Peyer's patch (tissue), 4 donors: Measurements from ENCODE around the gene ELFN1. TPM values are rescaled to one million over a fixed set of nuclear protein-coding genes. Genes with fewer than 3 reads are reported as not detected.
A peak's percentile ranks its signal among the peaks of the same experiment; 100 is the strongest.

ENCODE experiments used
- DNase-seq, 3 donors: peaks; one replicate each; pipeline ENCODE4 v3.0.0-alpha.2; 2017 to 2019
- H3K27ac ChIP-seq, 4 donors: fragments of 200-600 bp; sonication (generic); one replicate each; pipeline ENCODE4 v1.5.1; 2016 to 2019
- H3K27me3 ChIP-seq, 2 donors: fragments of 200-600 bp; sonication (generic); one replicate each; pipeline ENCODE4 v1.5.1; 2019
- H3K36me3 ChIP-seq, 3 donors: fragments of 200-600 bp; sonication (generic); one replicate each; pipeline ENCODE4 v1.5.1; 2016 to 2019
- H3K4me1 ChIP-seq, 4 donors: fragments of 200-600 bp; sonication (generic); one replicate each; pipeline ENCODE4 v1.5.1; 2016 to 2019
- H3K4me3 ChIP-seq, 4 donors: fragments of 200-600 bp; sonication (generic); 1 replicate in 3 of 4; 2 replicates in 1 of 4; pipeline ENCODE4 v1.5.1; 2016 to 2019; ENCODE audit warnings: mild to moderate bottlenecking in 1 of 4
- H3K9me3 ChIP-seq, 4 donors: fragments of 200-600 bp; sonication (generic); one replicate each; pipeline ENCODE4 v1.5.1; 2016 to 2019; ENCODE audit warnings: mild to moderate bottlenecking in 1 of 4
- POLR2A ChIP-seq, 2 donors: fragments of 450-650 bp; IDR thresholded peaks; one replicate each; pipeline ENCODE4 v1.5.1; 2017; ENCODE audit warnings: antibody characterized with exemption in 2 of 2, mild to moderate bottlenecking in 2 of 2, moderate library complexity in 2 of 2
- total RNA-seq, 4 donors: library from RNA; depleted of rRNA; stranded (reverse); fragments of >200 nt; gene quantifications; one replicate each; pipeline ENCODE4 v1.1.0, GENCODE V29; 2016
- TF ChIP-seq, protein P1 (sequence below), 6 experiments: fragments of 450-650 bp in 4 of 6; fragments of 200-600 bp in 2 of 6; sonication (generic) in 1 of 6; IDR thresholded peaks; one replicate each; pipeline ENCODE4 v1.5.1; 2017 to 2019; ENCODE audit warnings: antibody characterized with exemption in 6 of 6, mild to moderate bottlenecking in 3 of 6, moderate library complexity in 1 of 6

The ELFN1 gene
- under 1 TPM in 1 of 4 donors, not detected in 3; 0.80 TPM for total RNA-seq

DNA sequence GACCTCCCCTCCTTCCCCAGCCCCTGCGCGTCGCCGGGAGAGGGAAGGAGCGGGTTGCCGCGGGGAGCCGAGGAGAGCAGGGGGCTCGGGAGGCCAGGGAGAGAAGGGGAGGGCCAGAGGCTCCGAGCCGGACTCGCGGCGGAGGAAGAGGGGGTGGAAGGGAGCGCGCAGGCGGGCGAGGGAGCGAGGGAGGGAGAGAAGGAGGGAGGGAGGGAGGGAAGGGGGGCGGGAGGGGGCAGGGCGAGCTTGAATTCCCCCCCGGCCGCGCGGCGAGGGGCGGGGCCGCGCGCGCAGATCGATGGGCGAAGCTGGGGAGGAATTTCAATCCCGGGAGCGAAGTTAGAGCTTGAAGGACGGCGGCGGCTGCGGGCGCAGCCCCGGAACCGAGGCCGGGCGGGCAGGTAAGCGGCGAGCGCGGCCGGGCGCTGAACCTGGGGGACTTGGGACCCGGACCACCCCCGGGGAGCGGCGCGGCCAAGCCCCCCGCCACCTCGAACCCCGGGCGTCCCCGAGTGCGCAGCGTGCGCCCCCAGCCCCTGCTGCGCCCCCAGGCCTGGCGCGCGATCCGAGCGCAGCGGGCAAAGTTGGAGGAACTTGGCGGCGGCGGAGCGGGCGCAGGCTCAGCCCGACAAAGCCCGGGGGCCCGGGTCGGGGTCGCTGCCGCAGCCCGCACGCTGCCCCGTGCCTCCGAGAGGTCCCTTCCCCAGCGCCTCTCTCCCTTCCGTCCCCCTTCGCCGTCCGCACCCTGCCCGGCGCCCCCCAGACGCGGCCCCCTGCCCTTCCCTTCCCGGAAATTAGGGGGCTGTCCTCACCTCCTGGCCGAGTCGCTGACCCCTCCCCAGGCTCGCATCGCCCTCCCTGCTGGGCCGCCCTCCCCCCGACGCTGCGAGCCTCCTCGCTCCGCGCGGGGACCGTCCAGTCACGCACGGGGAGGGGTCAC is at the start of gene ELFN1:
TSS of gene ELFN1 (plus strand) at position 324 of the 940 bp plus-strand sequence. CDS start 74,320 bp downstream, outside the sequence.
- H3K36me3 ChIP-seq = no peaks in the 10 kb centered on the region
- H3K27ac ChIP-seq = no peak within 1 kb of the TSS
- peaks cover 0 to 42% (median 25%) of the 10 kb centered on the region in 4 donors for H3K4me1 ChIP-seq
- DNase-seq = peak in 2 of 3 donors; percentile 29 to 47
- H3K27me3 ChIP-seq = peaks cover 0 to 50% of the 10 kb centered on the region in 2 donors
- H3K4me3 ChIP-seq = peak within 1 kb of the TSS in 3 of 4 donors; percentile 15 to 37 (median 34)
- H3K9me3 ChIP-seq = no peaks in the 10 kb centered on the region
- TF ChIP-seq, protein P1, sequence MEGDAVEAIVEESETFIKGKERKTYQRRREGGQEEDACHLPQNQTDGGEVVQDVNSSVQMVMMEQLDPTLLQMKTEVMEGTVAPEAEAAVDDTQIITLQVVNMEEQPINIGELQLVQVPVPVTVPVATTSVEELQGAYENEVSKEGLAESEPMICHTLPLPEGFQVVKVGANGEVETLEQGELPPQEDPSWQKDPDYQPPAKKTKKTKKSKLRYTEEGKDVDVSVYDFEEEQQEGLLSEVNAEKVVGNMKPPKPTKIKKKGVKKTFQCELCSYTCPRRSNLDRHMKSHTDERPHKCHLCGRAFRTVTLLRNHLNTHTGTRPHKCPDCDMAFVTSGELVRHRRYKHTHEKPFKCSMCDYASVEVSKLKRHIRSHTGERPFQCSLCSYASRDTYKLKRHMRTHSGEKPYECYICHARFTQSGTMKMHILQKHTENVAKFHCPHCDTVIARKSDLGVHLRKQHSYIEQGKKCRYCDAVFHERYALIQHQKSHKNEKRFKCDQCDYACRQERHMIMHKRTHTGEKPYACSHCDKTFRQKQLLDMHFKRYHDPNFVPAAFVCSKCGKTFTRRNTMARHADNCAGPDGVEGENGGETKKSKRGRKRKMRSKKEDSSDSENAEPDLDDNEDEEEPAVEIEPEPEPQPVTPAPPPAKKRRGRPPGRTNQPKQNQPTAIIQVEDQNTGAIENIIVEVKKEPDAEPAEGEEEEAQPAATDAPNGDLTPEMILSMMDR (IDR thresholded peaks at IDR 0.05) = no peak
- TF ChIP-seq POLR2A (IDR thresholded peaks at IDR 0.05) = no peak

DNA sequence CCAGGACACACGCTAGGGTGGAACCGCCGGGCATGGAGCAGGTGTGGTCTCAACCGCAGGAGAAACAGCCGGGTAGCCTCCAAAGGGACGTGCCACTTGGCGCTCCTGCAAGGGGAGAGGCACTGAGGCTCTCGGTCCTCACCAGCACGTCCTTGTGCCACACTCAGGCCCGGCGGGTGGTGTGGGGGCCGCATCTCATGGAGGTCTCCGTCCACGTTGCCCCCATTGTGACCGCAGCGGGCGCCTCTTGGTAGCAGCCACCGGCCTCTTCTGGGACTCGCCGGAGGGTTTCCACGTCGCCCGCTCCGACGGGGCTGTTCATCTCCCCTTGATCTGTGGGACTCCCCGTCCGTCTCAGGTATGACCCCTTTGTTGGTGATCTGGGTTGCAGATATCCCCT is 49.2 kb upstream of the ELFN1 start:
- Histone ChIP-seq H3K4me3 (no peak overlapping the region), H3K27ac (no peak overlapping the region), H3K27me3 (no peaks in the 10 kb centered on the region), H3K9me3 (no peaks in the 10 kb centered on the region), H3K36me3 (no peaks in the 10 kb centered on the region), H3K4me1 (no peaks in the 10 kb centered on the region)
- DNase-seq = no peak
- TF ChIP-seq POLR2A (IDR thresholded peaks at IDR 0.05) = no peak
- TF ChIP-seq, protein P1 (IDR thresholded peaks at IDR 0.05) = no peak

DNA sequence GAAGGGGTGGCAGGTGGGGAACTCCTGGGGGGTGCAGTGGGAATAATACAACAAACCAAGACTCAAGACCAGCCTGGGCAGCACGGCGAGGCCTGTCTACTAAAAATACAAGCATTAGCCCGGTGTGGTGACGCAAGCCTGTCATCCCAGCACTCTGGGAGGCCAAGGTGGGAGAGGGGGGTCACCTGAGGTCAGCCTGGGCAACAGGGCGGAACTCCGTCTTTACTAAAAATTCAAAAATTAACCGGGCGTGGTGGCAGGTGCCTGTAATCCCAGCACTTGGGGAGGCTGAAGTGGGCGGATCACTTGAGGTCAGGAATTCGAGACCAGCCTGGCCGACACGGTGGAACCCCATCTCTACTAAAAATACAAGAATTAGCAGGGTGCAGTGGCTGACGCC is 48.4 kb upstream of the ELFN1 start:
- TF ChIP-seq, protein P1 (IDR thresholded peaks at IDR 0.05) = no peak
- no peak for TF ChIP-seq POLR2A (IDR thresholded peaks at IDR 0.05)

DNA sequence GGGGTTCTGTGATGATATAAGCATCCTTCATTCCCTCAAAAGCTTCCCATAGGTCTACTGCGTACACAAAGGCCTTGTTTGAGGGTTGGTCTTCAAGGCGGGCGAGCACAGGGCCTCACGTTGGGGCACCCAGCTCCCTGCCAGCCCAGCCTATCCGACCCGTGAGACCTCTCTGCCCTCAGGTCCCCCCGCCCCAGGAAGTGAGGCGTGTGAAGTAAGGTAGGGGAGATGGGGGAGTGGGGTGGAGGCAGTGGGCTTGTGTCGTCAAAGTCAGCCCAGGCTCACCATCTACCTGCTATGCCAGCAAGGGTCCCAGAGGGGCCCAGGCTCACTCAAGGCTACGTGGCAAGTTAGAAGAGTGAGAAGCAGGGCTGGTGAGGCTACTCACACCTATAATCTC is 47.6 kb upstream of the ELFN1 start:
- H3K4me3 ChIP-seq = no peak overlapping the region
- no peak overlapping the region for H3K27ac ChIP-seq
- no peak for DNase-seq
- H3K4me1 ChIP-seq = no peaks in the 10 kb centered on the region
- no peaks in the 10 kb centered on the region for H3K36me3 ChIP-seq
- TF ChIP-seq, protein P1 (IDR thresholded peaks at IDR 0.05) = no peak
- no peak for TF ChIP-seq POLR2A (IDR thresholded peaks at IDR 0.05)
- no peaks in the 10 kb centered on the region for H3K27me3 ChIP-seq
- H3K9me3 ChIP-seq = no peaks in the 10 kb centered on the region

More for the DNA sequence above, 48.4 kb upstream of the ELFN1 start:
- no peaks in the 10 kb centered on the region for H3K27me3 ChIP-seq
- no peaks in the 10 kb centered on the region for H3K9me3 ChIP-seq
- no peak overlapping the region for H3K27ac ChIP-seq
- no peaks in the 10 kb centered on the region for H3K4me1 ChIP-seq
- no peak overlapping the region for H3K4me3 ChIP-seq
- H3K36me3 ChIP-seq = no peaks in the 10 kb centered on the region
- no peak for DNase-seq

DNA sequence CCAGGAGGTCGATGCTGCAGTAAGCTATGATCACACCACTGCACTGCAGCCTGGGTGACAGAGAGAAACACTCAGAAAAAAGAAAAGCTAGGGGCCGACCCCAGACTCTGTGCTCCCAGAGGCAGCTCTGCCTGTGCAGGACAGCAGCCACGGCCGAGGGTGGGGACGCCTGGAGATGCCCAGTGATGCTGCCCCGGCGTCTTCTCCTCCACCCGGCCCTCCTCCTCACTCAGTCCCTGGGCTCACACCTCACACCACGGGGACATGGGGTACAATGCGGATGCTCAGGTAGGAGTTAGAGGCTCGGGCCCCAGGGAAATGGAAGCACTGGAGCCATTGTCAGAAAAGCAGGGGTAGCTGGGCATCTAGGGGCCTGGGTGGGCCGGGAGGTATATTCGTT is 46.3 kb upstream of the ELFN1 start:
- H3K36me3 ChIP-seq = no peaks in the 10 kb centered on the region
- no peak for DNase-seq
- H3K4me3 ChIP-seq = no peak overlapping the region
- no peak for TF ChIP-seq POLR2A (IDR thresholded peaks at IDR 0.05)
- TF ChIP-seq, protein P1 (IDR thresholded peaks at IDR 0.05) = no peak
- H3K27ac ChIP-seq = no peak overlapping the region
- no peaks in the 10 kb centered on the region for H3K27me3 ChIP-seq
- no peaks in the 10 kb centered on the region for H3K9me3 ChIP-seq
- no peaks in the 10 kb centered on the region for H3K4me1 ChIP-seq
